Measurements from ENCODE around the gene LAMP1.

DNA sequence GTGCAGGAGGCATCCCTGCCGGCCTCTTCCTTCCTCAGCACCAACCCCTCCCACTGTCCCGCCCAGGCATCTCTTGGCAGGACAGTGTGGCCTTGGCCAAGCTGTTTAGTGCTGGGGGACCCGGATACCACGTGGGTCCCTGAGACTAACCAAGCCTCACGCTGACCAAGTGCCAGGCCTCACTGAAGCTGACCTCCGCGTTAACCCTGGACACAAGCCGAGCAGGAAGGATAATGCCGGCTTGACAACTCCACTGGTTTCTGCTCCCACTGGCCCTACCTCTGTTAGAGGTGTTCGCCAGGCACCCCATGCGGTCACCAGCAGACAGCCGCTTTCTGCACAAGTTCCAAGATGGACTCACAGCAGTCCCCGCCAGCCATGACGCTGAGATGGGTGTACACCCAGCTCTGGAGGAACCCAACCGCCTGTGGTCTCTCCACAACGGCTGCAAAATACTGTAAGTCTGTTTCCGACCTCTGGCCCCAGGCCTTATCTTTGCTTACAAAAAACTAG is 54.5 kb downstream of the LAMP1 start:
- TF ChIP-seq BHLHE40 (IDR thresholded peaks at IDR 0.05; ENCODE audit: low read depth, low read length) (no peak), CTCF (conservative IDR thresholded peaks at IDR 0.05; ENCODE audit: low read depth, low read length) (no peak), ELK1 (IDR thresholded peaks at IDR 0.05; ENCODE audit: borderline replicate concordance, low read depth, low read length) (no peak), POLR2A (IDR thresholded peaks at IDR 0.05; ENCODE audit: low read depth, low read length) (no peak), RAD21 (IDR thresholded peaks at IDR 0.05; ENCODE audit: low read length) (no peak), MAFK (IDR thresholded peaks at IDR 0.05; ENCODE audit: low read depth, low read length) (no peak), RCOR1 (IDR thresholded peaks at IDR 0.05; ENCODE audit: insufficient replicate concordance, low read length) (no peak), SMC3 (IDR thresholded peaks at IDR 0.05; ENCODE audit: low read depth, low read length) (no peak), CEBPB (IDR thresholded peaks at IDR 0.05; ENCODE audit: low read depth, low read length) (no peak), CHD1 (IDR thresholded peaks at IDR 0.05; ENCODE audit: low read depth, low read length) (no peak), RFX5 (IDR thresholded peaks at IDR 0.05; ENCODE audit: low read depth, low read length) (no peak)
